B cell (primary cell): Measurements from ENCODE around the gene FNDC11. TPM values are rescaled to one million over a fixed set of nuclear protein-coding genes. Genes with fewer than 3 reads are reported as not detected.

Experiments
- ATAC-seq: fragments of 200-7000 bp; cut with Tn5 transposase; one replicate; pipeline ENCODE4 v1.10.0; 2021; ENCODE audit warnings: low read depth, mild to moderate bottlenecking, moderate number of reproducible peaks, moderate library complexity
- CTCF ChIA-PET: fragments of 350-600 bp; sonication (Branson Sonifier 250); formaldehyde crosslinking; loops from one replicate; lab custom pipeline; 2021; ENCODE audit warnings: antibody characterized with exemption, inconsistent platforms; lab: Charles Lee
- POLR2A ChIA-PET: fragments of 350-600 bp; sonication (Branson Sonifier 250); formaldehyde crosslinking; loops from one replicate; lab custom pipeline; 2021; ENCODE audit warnings: antibody characterized with exemption; lab: Charles Lee
- DNase-seq: peaks from one replicate; pipeline ENCODE4 v3.0.0; 2013
- H2AFZ ChIP-seq: 2 replicates; pipeline ENCODE4 v1.6.1; 2012; ENCODE audit warnings: mild to moderate bottlenecking, low read depth, low read length; ENCODE audit not compliant: insufficient read depth, poor library complexity, severe bottlenecking
- H3K27ac ChIP-seq, 2 donors: 1 replicate in 1 of 2; 2 replicates in 1 of 2; pipeline ENCODE4 v1.5.1; 2012 to 2013; ENCODE audit warnings: low read length in 2 of 2, mild to moderate bottlenecking in 2 of 2, moderate library complexity in 1 of 2
- H3K27me3 ChIP-seq, 4 experiments: fragments of 200-600 bp in 1 of 4; sonication (generic) in 1 of 4; replicated peaks in 1 of 4; 1 replicate in 2 of 4; 2 replicates in 2 of 4; pipeline versions ENCODE4 v1.6.1 to v1.7.0; 2013 to 2016; ENCODE audit warnings: low read length in 3 of 4, mild to moderate bottlenecking in 2 of 4, mixed read lengths in 1 of 4, moderate library complexity in 1 of 4; ENCODE audit not compliant: insufficient read depth in 4 of 4, control insufficient read depth in 3 of 4; ENCODE audit errors: control extremely low read depth in 1 of 4
- H3K36me3 ChIP-seq, 2 experiments: replicated peaks in 1 of 2; 1 replicate in 1 of 2; 2 replicates in 1 of 2; pipeline versions ENCODE4 v1.6.1 to v1.7.1; 2013; ENCODE audit warnings: low read length in 1 of 2; ENCODE audit not compliant: insufficient read depth in 2 of 2, control insufficient read depth in 1 of 2; ENCODE audit errors: control extremely low read depth in 1 of 2, extremely low read depth in 1 of 2
- H3K4me1 ChIP-seq, 2 donors: fragments of 200-600 bp in 1 of 2; sonication (generic) in 1 of 2; 1 replicate in 1 of 2; 2 replicates in 1 of 2; pipeline versions ENCODE4 v1.5.1 to v1.6.1; 2013 to 2017; ENCODE audit warnings: low read length in 2 of 2; ENCODE audit not compliant: control insufficient read depth in 2 of 2, insufficient read depth in 2 of 2
- H3K4me2 ChIP-seq: replicated peaks from 2 replicates; pipeline ENCODE3; 2012; ENCODE audit warnings: mild to moderate bottlenecking, low read depth, low read length; ENCODE audit not compliant: poor library complexity, severe bottlenecking
- H3K4me3 ChIP-seq, 5 experiments: fragments of 200-600 bp in 1 of 5; sonication (generic) in 1 of 5; 1 replicate in 3 of 5; 2 replicates in 2 of 5; pipeline versions ENCODE4 v1.5.1 to v1.7.0; 2011 to 2016; ENCODE audit warnings: low read length in 4 of 5, mild to moderate bottlenecking in 4 of 5, low read depth in 2 of 5, control low read depth in 1 of 5, moderate library complexity in 1 of 5; ENCODE audit not compliant: insufficient read depth in 1 of 5; ENCODE audit errors: control extremely low read depth in 1 of 5, extremely low read depth in 1 of 5
- H3K79me2 ChIP-seq: fragments of 200-600 bp; sonication (generic); one replicate; pipeline ENCODE4 v1.6.0; 2016; ENCODE audit warnings: low read length; ENCODE audit not compliant: control insufficient read depth, insufficient read depth
- H3K9ac ChIP-seq: fragments of 200-600 bp; sonication (generic); 2 replicates; pipeline ENCODE4 v1.6.1; 2017; ENCODE audit warnings: mild to moderate bottlenecking, low read length, moderate library complexity
- H3K9me3 ChIP-seq, 3 donors: one replicate each; pipeline versions ENCODE4 v1.6.1 to v1.7.1; 2013; ENCODE audit warnings: low read length in 2 of 3; ENCODE audit not compliant: control insufficient read depth in 2 of 3, insufficient read depth in 1 of 3; ENCODE audit errors: control extremely low read depth in 1 of 3
- H4K20me1 ChIP-seq: 2 replicates; pipeline ENCODE4 v1.6.0; 2012; ENCODE audit warnings: mild to moderate bottlenecking, low read length; ENCODE audit not compliant: insufficient read depth, control insufficient read depth, poor library complexity, severe bottlenecking
- H3K27ac Mint-ChIP-seq: one replicate; pipeline ENCODE4 v1.8.0; 2021; ENCODE audit warnings: mixed read lengths
- H3K27me3 Mint-ChIP-seq: one replicate; pipeline ENCODE4 v1.8.0; 2021; ENCODE audit warnings: mixed read lengths
- H3K4me1 Mint-ChIP-seq: one replicate; pipeline ENCODE4 v1.8.0; 2021; ENCODE audit warnings: mixed read lengths
- H3K4me3 Mint-ChIP-seq: one replicate; pipeline ENCODE4 v1.8.0; 2021; ENCODE audit warnings: mixed read lengths
- H3K9me3 Mint-ChIP-seq: one replicate; pipeline ENCODE4 v1.8.0; 2022; ENCODE audit warnings: mixed read lengths; ENCODE audit not compliant: insufficient read depth
- CTCF ChIP-seq: fragments of 200-600 bp; IDR thresholded peaks from one replicate; pipeline ENCODE4 v1.8.0; 2022; ENCODE audit warnings: antibody characterized with exemption, mild to moderate bottlenecking
- EZH2 ChIP-seq: IDR thresholded peaks from 2 replicates; pipeline ENCODE4 v1.6.1; 2012; ENCODE audit warnings: borderline replicate concordance, low read depth, mild to moderate bottlenecking, moderate library complexity, low read length; ENCODE audit not compliant: insufficient read depth, poor library complexity, severe bottlenecking
- WGBS: methylation state at CpG from one replicate; pipeline ENCODE4 v1.1.5; 2013; ENCODE audit warnings: missing lambda C conversion rate; ENCODE audit not compliant: insufficient coverage; 5-methylcytosine and 5-hydroxymethylcytosine counted together
- intact Hi-C: fragments of 100-400 bp; cut with micrococcal nuclease; formaldehyde crosslinking; loops from one replicate; pipeline ENCODE4 v1.10.0; 2022
- polyA plus RNA-seq: library from polyadenylated mRNA; depleted of rRNA; stranded (reverse); fragments of >200 nt; gene quantifications from 2 replicates; pipeline ENCODE4 v1.2.3, GENCODE V29; 2012
- total RNA-seq, 2 donors: library from RNA; stranded (reverse); fragments of 120-200 nt in 1 of 2; gene quantifications; 1 replicate in 1 of 2; 2 replicates in 1 of 2; pipeline versions ENCODE4 v1.2.3 to v1.2.4, GENCODE V29; 2013 to 2022

FNDC11 gene
- total and polyA plus RNA-seq, 2 donors (not counting 1 experiment from before 2014, with no cell fraction given), result 3.8 to 34.2 TPM

DNA sequence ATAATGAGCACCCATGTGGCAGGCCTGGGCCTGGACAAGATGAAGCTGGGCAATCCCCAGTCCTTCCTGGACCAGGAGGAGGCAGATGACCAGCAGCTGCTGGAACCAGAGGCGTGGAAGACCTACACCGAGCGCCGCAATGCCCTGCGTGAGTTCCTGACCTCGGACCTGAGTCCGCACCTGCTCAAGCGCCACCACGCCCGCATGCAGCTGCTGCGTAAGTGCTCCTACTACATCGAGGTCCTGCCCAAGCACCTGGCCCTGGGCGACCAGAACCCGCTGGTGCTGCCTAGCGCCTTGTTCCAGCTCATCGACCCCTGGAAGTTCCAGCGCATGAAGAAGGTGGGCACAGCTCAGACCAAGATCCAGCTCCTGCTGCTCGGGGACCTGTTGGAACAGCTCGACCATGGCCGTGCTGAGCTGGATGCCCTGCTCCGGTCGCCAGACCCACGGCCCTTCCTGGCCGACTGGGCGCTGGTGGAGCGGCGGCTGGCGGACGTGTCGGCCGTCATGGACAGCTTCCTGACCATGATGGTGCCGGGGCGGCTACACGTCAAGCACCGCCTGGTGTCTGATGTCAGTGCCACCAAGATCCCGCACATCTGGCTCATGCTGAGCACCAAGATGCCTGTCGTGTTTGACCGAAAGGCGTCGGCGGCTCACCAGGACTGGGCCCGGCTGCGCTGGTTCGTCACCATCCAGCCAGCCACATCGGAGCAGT is 1.9 kb downstream of the FNDC11 start:
- POLR2A ChIA-PET, result interaction anchor here (0.8 to 2.6 kb wide), 2 partner anchors 12 to 35 kb away, joined by 3 to 16 read pairs; partner anchors contain the start of gene PPDPF
- DNase-seq (no peak), ATAC-seq (no peak)
- no peaks in the 10 kb centered on the region for H3K9me3 Mint-ChIP-seq
- peak overlapping the region; percentile 92 for H3K4me2 ChIP-seq
- H4K20me1 ChIP-seq, result peaks cover 18% of the 10 kb centered on the region
- H3K4me1 ChIP-seq, result peaks cover 29 to 45% of the 10 kb centered on the region in 2 donors
- CTCF ChIA-PET, result interaction anchor here (1.9 to 2.5 kb wide), 2 partner anchors 12 to 18 kb away, joined by 7 to 16 read pairs; partner anchors contain the start of gene PTK6
- peaks cover 0 to 11% (median 0%) of the 10 kb centered on the region in 3 donors for H3K9me3 ChIP-seq
- H3K4me3 ChIP-seq, result no peak overlapping the region
- H3K79me2 ChIP-seq, result no peaks in the 10 kb centered on the region
- intact Hi-C loops, result no loop called here
- no peaks in the 10 kb centered on the region for H3K27me3 ChIP-seq
- no peak overlapping the region for H3K4me3 Mint-ChIP-seq
- H3K27me3 Mint-ChIP-seq, result no peaks in the 10 kb centered on the region
- WGBS, result 92% methylated on average over 45 of the region's 45 CpGs
- no peak for TF ChIP-seq EZH2
- no peak for TF ChIP-seq CTCF
- H3K27ac ChIP-seq, result no peak overlapping the region
- no peak overlapping the region for H3K9ac ChIP-seq
- no peak overlapping the region for H3K27ac Mint-ChIP-seq
- H3K36me3 ChIP-seq, result peaks cover 0 to 14% of the 10 kb centered on the region in 2 experiments
- peaks cover 37% of the 10 kb centered on the region for H3K4me1 Mint-ChIP-seq
- no peak overlapping the region for H2AFZ ChIP-seq

DNA sequence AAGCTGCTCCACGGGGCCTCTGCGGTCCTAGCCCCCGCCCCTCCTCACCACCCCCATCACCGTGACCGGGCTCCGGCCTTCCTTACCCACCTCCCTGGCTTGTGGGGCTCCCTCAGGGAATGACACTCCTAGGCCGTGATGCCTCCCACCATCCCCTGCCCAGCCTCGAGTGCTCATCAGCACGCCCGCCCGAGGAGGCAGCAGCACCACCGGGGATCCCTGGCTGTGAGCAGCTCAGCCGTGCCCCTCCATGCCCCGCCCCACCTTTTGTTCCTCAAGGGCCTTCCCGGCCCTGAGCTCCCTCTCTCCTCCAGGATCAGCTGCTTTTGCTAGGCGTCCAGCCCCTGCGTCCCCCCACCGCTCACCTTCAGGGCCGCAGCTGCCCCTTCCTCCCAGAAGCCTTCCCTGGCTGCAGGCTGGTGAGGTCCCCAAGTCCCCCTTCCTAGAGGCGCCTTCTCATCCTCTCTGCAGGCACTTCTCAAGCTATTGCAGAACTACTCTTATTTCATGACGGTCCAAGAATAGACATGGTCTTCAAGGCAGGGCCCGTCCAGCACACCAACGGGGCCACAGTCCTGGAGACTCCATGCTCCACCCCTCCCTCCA is 3.0 kb downstream of the FNDC11 start:
- POLR2A ChIA-PET, result no interaction called here

More for the DNA sequence above, 3.0 kb downstream of the FNDC11 start:
- H3K9me3 Mint-ChIP-seq, result no peaks in the 10 kb centered on the region
- H3K79me2 ChIP-seq, result no peaks in the 10 kb centered on the region
- H3K27me3 ChIP-seq, result no peaks in the 10 kb centered on the region
- no peak overlapping the region for H3K4me3 Mint-ChIP-seq
- H3K27ac ChIP-seq, result no peak overlapping the region
- no peak overlapping the region for H3K9ac ChIP-seq
- CTCF ChIA-PET, result interaction anchor here (1.0 to 1.2 kb wide), 3 partner anchors 10 to 19 kb away, joined by 3 read pairs; no protein-coding TSS in a partner anchor
- H3K4me1 ChIP-seq, result peaks cover 28 to 36% of the 10 kb centered on the region in 2 donors
- DNase-seq, result no peak
- no peak overlapping the region for H3K4me3 ChIP-seq
- H3K4me1 Mint-ChIP-seq, result peaks cover 31% of the 10 kb centered on the region
- 88% methylated on average over 21 of the region's 23 CpGs for WGBS
- H3K27me3 Mint-ChIP-seq, result no peaks in the 10 kb centered on the region
- no peak overlapping the region for H3K4me2 ChIP-seq
- H3K9me3 ChIP-seq, result peaks cover 0 to 11% (median 0%) of the 10 kb centered on the region in 3 donors
- TF ChIP-seq EZH2, result no peak
- TF ChIP-seq CTCF, result no peak
- peaks cover 0 to 25% of the 10 kb centered on the region in 2 experiments for H3K36me3 ChIP-seq
- intact Hi-C loops, result no loop called here
- H4K20me1 ChIP-seq, result peaks cover 29% of the 10 kb centered on the region
- H3K27ac Mint-ChIP-seq, result no peak overlapping the region
- ATAC-seq, result no peak
- H2AFZ ChIP-seq, result no peak overlapping the region
